Upper lobe of right lung (tissue), 1 donor: Measurements from ENCODE around the gene DQX1. TPM values are rescaled to one million over a fixed set of nuclear protein-coding genes. Genes with fewer than 3 reads are reported as not detected.

ENCODE experiments used
- ATAC-seq: fragments of 200-7000 bp; cut with Tn5 transposase; one replicate; pipeline ENCODE4 v1.9.1; 2020; ENCODE audit warnings: mild to moderate bottlenecking, moderate library complexity
- DNase-seq: peaks from one replicate; pipeline ENCODE4 v3.0.0-alpha.2; 2020
- H3K27ac ChIP-seq: fragments of 200-600 bp; one replicate; pipeline ENCODE4 v1.8.0; 2022
- H3K27me3 ChIP-seq: fragments of 200-600 bp; one replicate; pipeline ENCODE4 v1.8.0; 2022; ENCODE audit warnings: mild to moderate bottlenecking
- H3K36me3 ChIP-seq: fragments of 200-600 bp; one replicate; pipeline ENCODE4 v1.8.0; 2022
- H3K4me1 ChIP-seq: fragments of 200-600 bp; one replicate; pipeline ENCODE4 v1.8.0; 2022
- H3K4me3 ChIP-seq: fragments of 200-600 bp; one replicate; pipeline ENCODE4 v1.8.0; 2022; ENCODE audit warnings: mild to moderate bottlenecking
- H3K9me3 ChIP-seq: fragments of 200-600 bp; one replicate; pipeline ENCODE4 v1.8.0; 2022
- intact Hi-C: fragments of 100-400 bp; cut with DNase I; formaldehyde crosslinking; loops from one replicate; pipeline ENCODE4 v1.11.0; 2022
- total RNA-seq: library from RNA; stranded (reverse); fragmentation: NEBNext Ultra II Directional; extraction: Animal tissue kit (Norgen Biotek cat#: 25700); gene quantifications from one replicate; pipeline ENCODE4 v1.2.1, GENCODE V29; 2021
- TF ChIP-seq, protein P1 (sequence below): fragments of 200-600 bp; IDR thresholded peaks from one replicate; pipeline ENCODE4 v1.8.0; 2022; ENCODE audit warnings: antibody characterized with exemption
- donor health status: DM: no; HTN: yes; CAD: no; lungs with severe emphysema.

Gene DQX1
- total RNA-seq, 1 donor from 2014 or later = not detected

DNA sequence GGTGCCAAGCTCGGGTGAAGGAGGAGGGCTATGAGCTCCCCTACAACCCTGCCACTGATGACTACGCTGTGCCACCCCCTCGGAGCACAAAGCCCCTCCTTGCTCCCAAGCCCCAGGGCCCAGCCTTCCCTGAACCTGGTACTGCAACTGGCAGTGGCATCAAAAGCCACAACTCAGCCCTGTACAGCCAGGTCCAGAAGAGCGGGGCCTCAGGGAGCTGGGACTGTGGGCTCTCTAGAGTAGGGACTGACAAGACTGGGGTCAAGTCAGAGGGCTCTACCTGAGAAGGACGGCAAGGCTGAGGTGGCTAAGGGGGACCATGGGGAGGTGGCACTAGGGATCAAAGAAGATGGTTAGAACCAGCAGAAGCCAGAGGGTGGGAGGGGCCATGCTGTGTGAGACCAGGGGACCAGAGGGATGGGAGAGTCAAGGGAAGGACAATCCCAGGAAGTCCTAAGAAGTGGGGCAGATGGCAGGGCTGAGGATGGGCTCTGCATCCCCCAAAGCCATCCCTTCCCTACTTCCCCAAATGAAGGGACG, 30.9 kb upstream of the DQX1 start:
- no peaks in the 10 kb centered on the region for H3K36me3 ChIP-seq
- TF ChIP-seq, protein P1, sequence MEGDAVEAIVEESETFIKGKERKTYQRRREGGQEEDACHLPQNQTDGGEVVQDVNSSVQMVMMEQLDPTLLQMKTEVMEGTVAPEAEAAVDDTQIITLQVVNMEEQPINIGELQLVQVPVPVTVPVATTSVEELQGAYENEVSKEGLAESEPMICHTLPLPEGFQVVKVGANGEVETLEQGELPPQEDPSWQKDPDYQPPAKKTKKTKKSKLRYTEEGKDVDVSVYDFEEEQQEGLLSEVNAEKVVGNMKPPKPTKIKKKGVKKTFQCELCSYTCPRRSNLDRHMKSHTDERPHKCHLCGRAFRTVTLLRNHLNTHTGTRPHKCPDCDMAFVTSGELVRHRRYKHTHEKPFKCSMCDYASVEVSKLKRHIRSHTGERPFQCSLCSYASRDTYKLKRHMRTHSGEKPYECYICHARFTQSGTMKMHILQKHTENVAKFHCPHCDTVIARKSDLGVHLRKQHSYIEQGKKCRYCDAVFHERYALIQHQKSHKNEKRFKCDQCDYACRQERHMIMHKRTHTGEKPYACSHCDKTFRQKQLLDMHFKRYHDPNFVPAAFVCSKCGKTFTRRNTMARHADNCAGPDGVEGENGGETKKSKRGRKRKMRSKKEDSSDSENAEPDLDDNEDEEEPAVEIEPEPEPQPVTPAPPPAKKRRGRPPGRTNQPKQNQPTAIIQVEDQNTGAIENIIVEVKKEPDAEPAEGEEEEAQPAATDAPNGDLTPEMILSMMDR = no peak
- H3K9me3 ChIP-seq = no peaks in the 10 kb centered on the region
- H3K27me3 ChIP-seq = no peaks in the 10 kb centered on the region
- H3K27ac ChIP-seq = no peak overlapping the region
- no peak overlapping the region for H3K4me3 ChIP-seq
- H3K4me1 ChIP-seq = peaks cover 10% of the 10 kb centered on the region
- DNase-seq (no peak), ATAC-seq (no peak)
- intact Hi-C loops = no loop called here

GRCh38 chr2:74556159-74556558, 30.1 kb upstream of the DQX1 start:
- TF ChIP-seq, protein P1 = no peak
- H3K27me3 ChIP-seq = no peaks in the 10 kb centered on the region
- H3K4me1 ChIP-seq = peaks cover 10% of the 10 kb centered on the region
- DNase-seq = no peak
- H3K36me3 ChIP-seq = no peaks in the 10 kb centered on the region
- H3K4me3 ChIP-seq = peak overlapping the region; percentile 88
- H3K9me3 ChIP-seq = no peaks in the 10 kb centered on the region
- H3K27ac ChIP-seq = peak overlapping the region; percentile 88
- intact Hi-C loops = no loop called here
- ATAC-seq = no peak

- TF ChIP-seq, protein P1 = no peak
- H3K9me3 ChIP-seq = no peaks in the 10 kb centered on the region
- H3K36me3 ChIP-seq = no peaks in the 10 kb centered on the region
- ATAC-seq (peak; percentile 51), DNase-seq (peak; percentile 72)
- no peaks in the 10 kb centered on the region for H3K27me3 ChIP-seq
- intact Hi-C loops = no loop called here
- peak overlapping the region; percentile 88 for H3K4me3 ChIP-seq
- H3K27ac ChIP-seq = peak overlapping the region; percentile 88
- H3K4me1 ChIP-seq = peaks cover 10% of the 10 kb centered on the region
These were observed 29.6 kb upstream of the DQX1 start for GRCh38 chr2:74555610-74556103.

GRCh38 chr2:74554820-74555531, 28.9 kb upstream of the DQX1 start:
- peaks cover 10% of the 10 kb centered on the region for H3K4me1 ChIP-seq
- H3K9me3 ChIP-seq = no peaks in the 10 kb centered on the region
- intact Hi-C loops = no loop called here
- H3K27ac ChIP-seq = peak overlapping the region; percentile 88
- no peaks in the 10 kb centered on the region for H3K27me3 ChIP-seq
- H3K4me3 ChIP-seq = peak overlapping the region; percentile 88
- peak; percentile 87 for DNase-seq
- peak; percentile 74 for ATAC-seq
- TF ChIP-seq, protein P1 = no peak
- no peaks in the 10 kb centered on the region for H3K36me3 ChIP-seq

- intact Hi-C loops = no loop called here
- DNase-seq (peak; percentile 95), ATAC-seq (peak; percentile 88)
- H3K9me3 ChIP-seq = no peaks in the 10 kb centered on the region
- H3K4me3 ChIP-seq = peak within 1 kb of the TSS; percentile 88
- TF ChIP-seq, protein P1 = no peak
- H3K4me1 ChIP-seq = peaks cover 18% of the 10 kb centered on the region
- H3K27me3 ChIP-seq = no peaks in the 10 kb centered on the region
- peak within 1 kb of the TSS; percentile 88 for H3K27ac ChIP-seq
- no peaks in the 10 kb centered on the region for H3K36me3 ChIP-seq
These were observed 28.1 kb upstream of the DQX1 start, which contains the start of the genes DOK1 and LOXL3 for GRCh38 chr2:74553892-74554819. Gene DOK1, plus strand, starts transcription at chr2:74554720. Its CDS starts 35 bp downstream, at chr2:74554755. Gene LOXL3, minus strand, starts transcription at chr2:74553942. Its CDS starts 1,308 bp downstream, at chr2:74552634.
